ENCODE data around the gene RRAS.
"Not testable (repeated sequence)": the region's sequence is repeated elsewhere in the genome, so short reads cannot be mapped to it uniquely, and the experiment has no call there.

RRAS gene

GRCh38 chr19:49626226-49626625 lies 13.7 kb downstream of the RRAS start:
- DNase-seq: no peak

- DNase-seq: no peak
These were observed 14.7 kb downstream of the RRAS start for GRCh38 chr19:49624967-49625910.

GRCh38 chr19:49617860-49618259 lies 22.1 kb downstream of the RRAS start:
- DNase-seq: not testable (repeated sequence)

- no peak for DNase-seq
These were observed 23.0 kb downstream of the RRAS start for GRCh38 chr19:49616945-49617344.

GRCh38 chr19:49616532-49616931 lies 23.4 kb downstream of the RRAS start:
- no peak for DNase-seq

- DNase-seq: no peak
These were observed 24.1 kb downstream of the RRAS start for GRCh38 chr19:49615861-49616260.

GRCh38 chr19:49614096-49614833 lies 25.7 kb downstream of the RRAS start:
- no peak for DNase-seq

GRCh38 chr19:49613374-49613773 lies 26.6 kb downstream of the RRAS start:
- DNase-seq: no peak

- DNase-seq: no peak
These were observed 30.3 kb downstream of the RRAS start for GRCh38 chr19:49609499-49610092.

- no peak for DNase-seq
These were observed 34.3 kb downstream of the RRAS start for GRCh38 chr19:49605605-49606004.

- no peak for DNase-seq
These were observed 37.1 kb downstream of the RRAS start for GRCh38 chr19:49602806-49603205.

- no peak for DNase-seq
These were observed 38.4 kb downstream of the RRAS start for GRCh38 chr19:49601482-49602038.

- DNase-seq: no peak
These were observed 40.3 kb downstream of the RRAS start for GRCh38 chr19:49599378-49600295.

GRCh38 chr19:49597703-49597974 lies 42.3 kb downstream of the RRAS start:
- no peak for DNase-seq

GRCh38 chr19:49596954-49597702 lies 42.8 kb downstream of the RRAS start:
- DNase-seq: no peak

GRCh38 chr19:49596407-49596806 lies 43.5 kb downstream of the RRAS start:
- DNase-seq: no peak

GRCh38 chr19:49595819-49596404 lies 44.0 kb downstream of the RRAS start:
- DNase-seq: no peak

- DNase-seq: no peak
These were observed 44.7 kb downstream of the RRAS start for GRCh38 chr19:49594993-49595818.

GRCh38 chr19:49594157-49594992 lies 45.6 kb downstream of the RRAS start:
- no peak for DNase-seq

Data from GF-D8 (cell line).